ENCODE data around the gene CTU1.

The CTU1 gene

GRCh38 chr19:51066393-51067186, 41.6 kb downstream of the CTU1 start:
- H3K4me3 ChIP-seq (ENCODE audit: severe bottlenecking) = no peak overlapping the region
- TF ChIP-seq CTCF (IDR thresholded peaks at IDR 0.05; ENCODE audit: poor library complexity, severe bottlenecking) = no peak
- DNase-seq (ENCODE audit: low spot score) (no peak), ATAC-seq (ENCODE audit: low read depth) (no peak)
- no peaks in the 10 kb centered on the region for H3K4me1 ChIP-seq (ENCODE audit: insufficient read depth, poor library complexity, severe bottlenecking)
- H3K36me3 ChIP-seq (ENCODE audit: low read depth) = no peaks in the 10 kb centered on the region
- H3K9me3 ChIP-seq (ENCODE audit: severe bottlenecking) = no peaks in the 10 kb centered on the region
- H3K27me3 ChIP-seq (ENCODE audit: insufficient read depth, poor library complexity, severe bottlenecking) = no peaks in the 10 kb centered on the region
- H3K27ac ChIP-seq (ENCODE audit: poor library complexity, severe bottlenecking) = no peak overlapping the region

GRCh38 chr19:51065221-51065960, 42.8 kb downstream of the CTU1 start:
- no peak for TF ChIP-seq CTCF (IDR thresholded peaks at IDR 0.05; ENCODE audit: poor library complexity, severe bottlenecking)
- Histone ChIP-seq H3K4me1 (ENCODE audit: insufficient read depth, poor library complexity, severe bottlenecking) (no peaks in the 10 kb centered on the region), H3K27ac (ENCODE audit: poor library complexity, severe bottlenecking) (no peak overlapping the region), H3K9me3 (ENCODE audit: severe bottlenecking) (no peaks in the 10 kb centered on the region), H3K4me3 (ENCODE audit: severe bottlenecking) (no peak overlapping the region), H3K27me3 (ENCODE audit: insufficient read depth, poor library complexity, severe bottlenecking) (no peaks in the 10 kb centered on the region), H3K36me3 (ENCODE audit: low read depth) (no peaks in the 10 kb centered on the region)
- no peak for ATAC-seq (ENCODE audit: low read depth)
- no peak for DNase-seq (ENCODE audit: low spot score)

GRCh38 chr19:51064534-51065220, 43.5 kb downstream of the CTU1 start, which contains the start of gene KLK13:
TSS of gene KLK13 (minus strand) at chr19:51065092. CDS start at chr19:51065067, 25 bp downstream.
- H3K9me3 ChIP-seq (ENCODE audit: severe bottlenecking) = no peaks in the 10 kb centered on the region
- no peaks in the 10 kb centered on the region for H3K36me3 ChIP-seq (ENCODE audit: low read depth)
- DNase-seq (ENCODE audit: low spot score) (no peak), ATAC-seq (ENCODE audit: low read depth) (peak; percentile 54; the same call in 1 of the 3 replicates)
- no peak for TF ChIP-seq CTCF (IDR thresholded peaks at IDR 0.05; ENCODE audit: poor library complexity, severe bottlenecking)
- H3K4me1 ChIP-seq (ENCODE audit: insufficient read depth, poor library complexity, severe bottlenecking) = no peaks in the 10 kb centered on the region
- H3K27ac ChIP-seq (ENCODE audit: poor library complexity, severe bottlenecking) = no peak within 1 kb of the TSS
- no peak within 1 kb of the TSS for H3K4me3 ChIP-seq (ENCODE audit: severe bottlenecking)
- no peaks in the 10 kb centered on the region for H3K27me3 ChIP-seq (ENCODE audit: insufficient read depth, poor library complexity, severe bottlenecking)

- Histone ChIP-seq H3K4me3 (ENCODE audit: severe bottlenecking) (no peak overlapping the region), H3K27me3 (ENCODE audit: insufficient read depth, poor library complexity, severe bottlenecking) (no peaks in the 10 kb centered on the region), H3K9me3 (ENCODE audit: severe bottlenecking) (no peaks in the 10 kb centered on the region), H3K27ac (ENCODE audit: poor library complexity, severe bottlenecking) (no peak overlapping the region), H3K36me3 (ENCODE audit: low read depth) (no peaks in the 10 kb centered on the region), H3K4me1 (ENCODE audit: insufficient read depth, poor library complexity, severe bottlenecking) (no peaks in the 10 kb centered on the region)
- ATAC-seq (ENCODE audit: low read depth) = no peak
- DNase-seq (ENCODE audit: low spot score) = no peak
- no peak for TF ChIP-seq CTCF (IDR thresholded peaks at IDR 0.05; ENCODE audit: poor library complexity, severe bottlenecking)
These were observed 44.5 kb downstream of the CTU1 start for GRCh38 chr19:51063664-51064063.

Measured in RWPE2 (cell line).